A549 (cell line): ENCODE results near the gene SLX9.

Experiments
- CHD2 ChIP-seq: fragments of 150-350 bp; IDR thresholded peaks from 2 replicates; pipeline ENCODE4 v1.6.1; 2014; ENCODE audit warnings: low read length; ENCODE audit not compliant: partially characterized antibody
- ESRRA ChIP-seq: fragments of 150-350 bp; IDR thresholded peaks from 2 replicates; pipeline ENCODE4 v1.6.1; 2014; ENCODE audit warnings: mild to moderate bottlenecking, low read length, borderline replicate concordance
- JUN ChIP-seq, 2 experiments: fragments of >200 bp; sonication (Bioruptor Twin); formaldehyde crosslinking; IDR thresholded peaks; 2 replicates in 1 of 2; 3 replicates in 1 of 2; pipeline ENCODE4 v1.6.1; 2016 to 2017
- MAX ChIP-seq: IDR thresholded peaks from 2 replicates; pipeline ENCODE4 v1.6.1; 2012
- POLR2A ChIP-seq: IDR thresholded peaks from 2 replicates; pipeline ENCODE4 v1.6.1; 2012; ENCODE audit warnings: mild to moderate bottlenecking, low read length
- SMC3 ChIP-seq: fragments of >200 bp; sonication (Bioruptor Twin); formaldehyde crosslinking; IDR thresholded peaks from 3 replicates; pipeline ENCODE4 v1.6.1; 2018; ENCODE audit warnings: inconsistent platforms
- SREBF2 ChIP-seq: fragments of 450-650 bp; IDR thresholded peaks from 2 replicates; pipeline ENCODE4 v1.6.1; 2014; ENCODE audit warnings: mild to moderate bottlenecking, moderate library complexity
- TF ChIP-seq, protein P1 (sequence below): fragments of >200 bp; sonication (Bioruptor Twin); formaldehyde crosslinking; IDR thresholded peaks from 3 replicates; pipeline ENCODE4 v1.5.1; 2016

DNA sequence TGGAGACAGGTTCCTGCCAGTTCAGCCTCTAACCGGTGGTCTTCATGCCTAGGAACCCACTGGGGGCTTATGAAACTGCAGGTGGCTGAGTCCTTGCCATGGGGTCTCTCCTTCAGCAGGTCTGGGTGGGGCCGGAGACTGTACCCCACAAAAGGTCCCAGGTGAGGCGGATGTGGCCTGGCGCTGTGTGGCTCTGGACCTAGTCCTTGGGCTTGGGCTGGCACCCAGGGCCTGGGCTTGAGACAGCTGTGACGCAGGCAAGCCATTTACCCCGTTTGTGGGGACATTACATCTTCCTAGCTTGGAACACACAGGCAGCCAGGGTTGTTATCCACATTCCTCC lies 5.9 kb upstream of the SLX9 start:
- TF ChIP-seq MAX (no peak), JUN (IDR thresholded peaks at IDR 0.05) (no peak), POLR2A (no peak), CHD2 (no peak), ESRRA (no peak), SMC3 (no peak), SREBF2 (no peak)
- TF ChIP-seq, protein P1, sequence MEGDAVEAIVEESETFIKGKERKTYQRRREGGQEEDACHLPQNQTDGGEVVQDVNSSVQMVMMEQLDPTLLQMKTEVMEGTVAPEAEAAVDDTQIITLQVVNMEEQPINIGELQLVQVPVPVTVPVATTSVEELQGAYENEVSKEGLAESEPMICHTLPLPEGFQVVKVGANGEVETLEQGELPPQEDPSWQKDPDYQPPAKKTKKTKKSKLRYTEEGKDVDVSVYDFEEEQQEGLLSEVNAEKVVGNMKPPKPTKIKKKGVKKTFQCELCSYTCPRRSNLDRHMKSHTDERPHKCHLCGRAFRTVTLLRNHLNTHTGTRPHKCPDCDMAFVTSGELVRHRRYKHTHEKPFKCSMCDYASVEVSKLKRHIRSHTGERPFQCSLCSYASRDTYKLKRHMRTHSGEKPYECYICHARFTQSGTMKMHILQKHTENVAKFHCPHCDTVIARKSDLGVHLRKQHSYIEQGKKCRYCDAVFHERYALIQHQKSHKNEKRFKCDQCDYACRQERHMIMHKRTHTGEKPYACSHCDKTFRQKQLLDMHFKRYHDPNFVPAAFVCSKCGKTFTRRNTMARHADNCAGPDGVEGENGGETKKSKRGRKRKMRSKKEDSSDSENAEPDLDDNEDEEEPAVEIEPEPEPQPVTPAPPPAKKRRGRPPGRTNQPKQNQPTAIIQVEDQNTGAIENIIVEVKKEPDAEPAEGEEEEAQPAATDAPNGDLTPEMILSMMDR, result no peak
